Activated CD8-positive, alpha-beta T cell treated with anti-CD3 and anti-CD28 coated beads, Interleukin-2, amount 10 ng/mL, durations not matched to agents 7 days and 5 days (primary cell): ENCODE data around the gene BCKDK. TPM values are rescaled to one million over a fixed set of nuclear protein-coding genes. Genes with fewer than 3 reads are reported as not detected.

ENCODE experiments used
- ATAC-seq: fragments of 150-1000 bp; cut with Tn5 transposase; one replicate; pipeline ENCODE4 v1.10.0; 2021; ENCODE audit warnings: moderate library complexity
- CTCF ChIA-PET: fragments of 350-600 bp; sonication (Branson Sonifier 250); formaldehyde crosslinking; loops from one replicate; lab custom pipeline; 2021; ENCODE audit warnings: antibody characterized with exemption; lab: Charles Lee
- POLR2A ChIA-PET: fragments of 350-600 bp; sonication (Branson Sonifier 250); formaldehyde crosslinking; loops from one replicate; lab custom pipeline; 2021; ENCODE audit warnings: antibody characterized with exemption; lab: Charles Lee
- DNase-seq: peaks from one replicate; pipeline ENCODE4 v3.0.0-alpha.2; 2020
- H3K27ac Mint-ChIP-seq: one replicate; pipeline ENCODE4 v1.8.0; 2021; ENCODE audit warnings: mild to moderate bottlenecking, mixed read lengths
- H3K27me3 Mint-ChIP-seq: one replicate; pipeline ENCODE4 v1.8.0; 2021; ENCODE audit warnings: low read depth, mixed read lengths
- H3K36me3 Mint-ChIP-seq: one replicate; pipeline ENCODE4 v1.8.0; 2021; ENCODE audit warnings: low read depth, mixed read lengths
- H3K4me1 Mint-ChIP-seq: one replicate; pipeline ENCODE4 v1.8.0; 2021; ENCODE audit warnings: low read depth, mixed read lengths
- H3K4me3 Mint-ChIP-seq: one replicate; pipeline ENCODE4 v1.8.0; 2021; ENCODE audit warnings: mild to moderate bottlenecking, mixed read lengths
- H3K9me3 Mint-ChIP-seq: one replicate; pipeline ENCODE4 v1.8.0; 2022; ENCODE audit warnings: mixed read lengths; ENCODE audit not compliant: insufficient read depth
- total RNA-seq, 2 experiments: library from RNA; stranded (reverse); gene quantifications; one replicate each; pipeline ENCODE4 v1.2.3, GENCODE V29; 2021

The BCKDK gene
- total RNA-seq, 2 experiments from 2014 or later = 38.9 TPM

DNA sequence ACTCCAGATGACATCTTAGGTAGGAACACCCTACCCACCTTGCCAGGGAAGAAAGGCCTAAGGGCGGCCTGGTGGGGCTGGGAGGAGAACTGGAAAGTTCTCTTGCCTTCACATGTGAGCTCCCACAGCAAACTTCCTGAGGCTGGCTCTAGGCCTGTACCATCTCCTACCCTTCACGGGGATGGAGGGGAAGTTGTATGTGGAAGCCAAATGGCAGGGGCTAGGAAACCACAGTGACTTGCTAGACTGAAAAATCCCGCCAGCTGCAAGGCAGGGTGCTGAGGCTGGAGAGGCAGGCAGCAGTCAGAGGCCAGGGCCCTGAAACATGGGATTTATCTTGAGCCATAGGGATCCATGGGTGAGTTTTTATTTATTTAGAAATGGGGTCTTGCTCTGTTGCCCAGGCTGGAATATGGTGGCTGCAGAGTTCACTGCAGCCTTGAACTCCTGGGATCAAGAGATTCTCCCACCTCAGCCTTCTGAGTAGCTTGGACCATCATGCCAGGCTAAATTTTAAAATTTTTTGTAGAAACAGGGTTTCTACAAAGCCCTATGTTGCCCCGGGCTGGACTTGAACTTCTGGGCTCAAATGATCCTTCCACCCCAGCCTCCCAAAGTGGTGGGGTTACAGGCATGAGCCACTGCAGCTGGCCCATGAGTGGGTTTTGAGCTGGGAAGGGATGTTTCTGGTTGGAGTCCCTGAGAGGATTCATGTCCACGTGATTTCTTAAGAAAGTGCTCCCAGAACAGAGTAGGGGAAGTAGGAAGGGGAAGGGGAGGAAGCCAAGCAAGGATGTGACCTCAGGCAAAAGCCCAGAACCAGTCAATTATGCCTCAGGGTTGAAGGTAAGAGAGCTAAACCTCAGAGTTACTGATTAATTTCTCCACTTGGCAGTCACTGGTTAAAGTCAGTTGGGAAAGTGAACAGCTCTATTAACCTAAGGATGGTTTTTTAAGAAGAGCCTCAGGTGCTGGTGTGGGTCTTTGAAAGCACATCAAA, 5.2 kb downstream of the BCKDK start:
- H3K4me3 Mint-ChIP-seq = no peak overlapping the region
- CTCF ChIA-PET = interaction anchor here (0.7 to 1.7 kb wide), 2 partner anchors 29 to 119 kb away, joined by 3 to 7 read pairs; no protein-coding TSS in a partner anchor
- ATAC-seq (no peak), DNase-seq (no peak)
- POLR2A ChIA-PET = no interaction called here
- no peaks in the 10 kb centered on the region for H3K27me3 Mint-ChIP-seq
- peak overlapping the region; percentile 55 for H3K27ac Mint-ChIP-seq
- H3K4me1 Mint-ChIP-seq = peaks cover 35% of the 10 kb centered on the region
- no peaks in the 10 kb centered on the region for H3K9me3 Mint-ChIP-seq
- peaks cover 32% of the 10 kb centered on the region for H3K36me3 Mint-ChIP-seq

DNA sequence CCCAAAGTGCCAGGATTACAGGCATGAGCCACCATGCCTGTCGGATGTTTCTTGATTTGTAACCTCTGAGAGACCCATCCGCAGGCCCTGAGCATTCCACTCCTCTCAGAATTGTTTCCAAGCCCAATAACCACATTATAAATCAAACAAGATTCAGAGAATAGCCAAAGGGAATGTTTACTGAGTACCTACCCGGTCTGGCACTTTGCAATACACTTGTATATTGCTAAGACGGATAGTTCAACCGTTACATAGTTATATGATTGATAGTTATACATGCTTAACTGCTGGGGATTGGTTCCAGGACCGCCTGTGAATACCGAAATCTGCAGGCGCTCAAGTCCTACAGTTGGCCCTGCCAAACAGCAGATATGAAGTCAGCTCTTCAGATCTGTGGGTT, 6.3 kb downstream of the BCKDK start:
- ChIA-PET CTCF (interaction anchor here (1.7 kb wide), 1 partner anchor 28 kb away, joined by 7 read pairs; no protein-coding TSS in a partner anchor), POLR2A (no interaction called here)
- Mint-ChIP-seq H3K4me3 (no peak overlapping the region), H3K4me1 (peaks cover 38% of the 10 kb centered on the region), H3K9me3 (no peaks in the 10 kb centered on the region), H3K27ac (peak overlapping the region; percentile 65), H3K27me3 (no peaks in the 10 kb centered on the region), H3K36me3 (peaks cover 33% of the 10 kb centered on the region)
- ATAC-seq (no peak), DNase-seq (no peak)

DNA sequence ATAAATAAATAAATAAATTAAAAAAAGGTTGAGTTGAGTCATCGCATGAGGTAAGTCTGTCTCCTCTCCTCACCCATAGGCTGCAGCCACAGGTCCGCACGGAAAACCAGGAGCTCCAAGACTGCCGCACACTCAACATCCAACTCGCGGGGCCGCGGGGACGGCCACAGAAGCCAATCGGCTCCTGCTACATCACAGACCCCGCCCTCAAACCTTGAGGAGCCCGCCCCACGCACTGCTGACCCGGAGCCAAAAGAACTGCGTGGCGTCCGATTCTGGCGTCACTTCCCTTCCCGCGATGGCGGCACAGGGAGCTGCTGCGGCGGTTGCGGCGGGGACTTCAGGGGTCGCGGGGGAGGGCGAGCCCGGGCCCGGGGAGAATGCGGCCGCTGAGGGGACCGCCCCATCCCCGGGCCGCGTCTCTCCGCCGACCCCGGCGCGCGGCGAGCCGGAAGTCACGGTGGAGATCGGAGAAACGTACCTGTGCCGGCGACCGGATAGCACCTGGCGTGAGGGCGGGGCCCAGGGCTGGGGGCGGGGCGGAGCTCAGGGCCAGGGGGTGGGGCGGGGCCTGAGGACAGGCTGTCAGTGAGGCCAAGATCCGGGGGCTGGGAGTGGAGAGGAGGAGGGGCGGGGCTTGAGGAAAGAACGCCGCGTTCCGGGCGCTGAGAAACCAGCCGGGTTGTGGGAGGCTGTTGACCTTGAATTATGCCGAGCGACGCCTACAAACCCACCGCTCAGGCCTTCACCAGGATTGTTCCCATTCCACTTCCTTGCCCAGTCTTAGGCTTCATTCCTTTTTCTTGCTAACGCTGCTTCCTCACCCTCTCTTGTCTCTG, 9.4 kb downstream of the BCKDK start, which contains the start of gene KAT8:
Gene KAT8, plus strand, starts transcription at position 281 of the 839 bp plus-strand sequence. Its CDS starts 18 bp downstream, at position 299.
- Mint-ChIP-seq H3K4me3 (peak within 1 kb of the TSS; percentile 85), H3K9me3 (no peaks in the 10 kb centered on the region), H3K27ac (peak within 1 kb of the TSS; percentile 87), H3K27me3 (no peaks in the 10 kb centered on the region), H3K4me1 (peaks cover 26% of the 10 kb centered on the region), H3K36me3 (peaks cover 33% of the 10 kb centered on the region)
- ChIA-PET CTCF (interaction anchor here (0.6 to 7.2 kb wide), 10 partner anchors 11 to 343 kb away, joined by 3 to 53 read pairs (median 3); partner anchors contain the start of genes ARMC5, ZNF646 and ZNF668), POLR2A (interaction anchor here (0.6 to 2.2 kb wide), 20 partner anchors 10 to 351 kb away, joined by 3 to 23 read pairs (median 4); partner anchors contain the start of genes ARMC5, BCKDK, FUS and HSD3B7)
- ATAC-seq (peak; percentile 95), DNase-seq (peak; percentile 99)

GRCh38 chr16:31118223-31119155, 10.3 kb downstream of the BCKDK start:
- POLR2A ChIA-PET = interaction anchor here (0.6 to 2.2 kb wide), 10 partner anchors 9 to 85 kb away, joined by 3 to 23 read pairs (median 4); partner anchors contain the start of genes BCKDK, FUS, PRSS8 and STX4
- Mint-ChIP-seq H3K4me3 (peak overlapping the region; percentile 85), H3K27ac (peak overlapping the region; percentile 76), H3K27me3 (no peaks in the 10 kb centered on the region), H3K9me3 (no peaks in the 10 kb centered on the region), H3K36me3 (peaks cover 31% of the 10 kb centered on the region), H3K4me1 (peaks cover 23% of the 10 kb centered on the region)
- CTCF ChIA-PET = interaction anchor here (1.0 to 7.2 kb wide), 6 partner anchors 10 to 326 kb away, joined by 3 to 53 read pairs (median 3); no protein-coding TSS in a partner anchor
- no peak for DNase-seq
- no peak for ATAC-seq

DNA sequence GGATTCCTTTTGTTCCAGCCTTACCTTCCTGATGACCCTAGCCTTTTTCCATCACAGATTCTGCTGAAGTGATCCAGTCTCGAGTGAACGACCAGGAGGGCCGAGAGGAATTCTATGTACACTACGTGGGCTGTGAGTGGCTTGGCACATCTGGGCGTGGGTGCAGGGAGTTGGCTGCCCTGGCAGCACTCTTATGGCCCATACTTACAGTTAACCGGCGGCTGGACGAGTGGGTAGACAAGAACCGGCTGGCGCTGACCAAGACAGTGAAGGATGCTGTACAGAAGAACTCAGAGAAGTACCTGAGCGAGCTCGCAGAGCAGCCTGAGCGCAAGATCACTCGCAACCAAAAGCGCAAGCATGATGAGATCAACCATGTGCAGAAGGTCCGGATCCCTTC, 11.9 kb downstream of the BCKDK start:
- Mint-ChIP-seq H3K4me1 (peaks cover 14% of the 10 kb centered on the region), H3K9me3 (no peaks in the 10 kb centered on the region), H3K27ac (no peak overlapping the region), H3K4me3 (no peak overlapping the region), H3K36me3 (peaks cover 28% of the 10 kb centered on the region), H3K27me3 (no peaks in the 10 kb centered on the region)
- CTCF ChIA-PET = interaction anchor here (7.2 kb wide), 1 partner anchor 21 kb away, joined by 53 read pairs; no protein-coding TSS in a partner anchor
- no peak for ATAC-seq
- POLR2A ChIA-PET = interaction anchor here (1.3 kb wide), 2 partner anchors 46 to 60 kb away, joined by 5 to 6 read pairs; partner anchors contain the start of genes FUS, ZNF646 and ZNF668
- DNase-seq = no peak

GRCh38 chr16:31125844-31126243, 17.7 kb downstream of the BCKDK start:
- Mint-ChIP-seq H3K9me3 (no peaks in the 10 kb centered on the region), H3K27ac (no peak overlapping the region), H3K4me3 (no peak overlapping the region), H3K27me3 (no peaks in the 10 kb centered on the region), H3K4me1 (peaks cover 5% of the 10 kb centered on the region), H3K36me3 (peaks cover 30% of the 10 kb centered on the region)
- CTCF ChIA-PET = no interaction called here
- no peak for DNase-seq
- ATAC-seq = no peak
- POLR2A ChIA-PET = no interaction called here

DNA sequence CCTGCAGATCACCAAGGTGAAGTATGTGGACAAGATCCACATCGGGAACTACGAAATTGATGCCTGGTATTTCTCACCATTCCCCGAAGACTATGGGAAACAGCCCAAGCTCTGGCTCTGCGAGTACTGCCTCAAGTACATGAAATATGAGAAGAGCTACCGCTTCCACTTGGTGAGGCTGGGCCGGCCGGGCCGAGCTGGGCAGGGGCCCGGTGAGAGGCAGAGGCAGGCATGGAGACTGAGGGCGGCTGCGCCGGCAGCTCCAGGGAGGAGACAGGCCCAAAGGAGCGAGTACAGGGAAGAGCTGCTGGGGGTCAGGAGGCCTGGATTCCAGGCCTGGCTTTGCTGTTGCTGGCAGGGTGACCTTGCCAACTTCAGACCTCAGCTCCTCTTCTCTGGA, 19.0 kb downstream of the BCKDK start:
- Mint-ChIP-seq H3K9me3 (no peaks in the 10 kb centered on the region), H3K4me1 (peaks cover 5% of the 10 kb centered on the region), H3K36me3 (peaks cover 24% of the 10 kb centered on the region), H3K4me3 (no peak overlapping the region), H3K27ac (peak overlapping the region; percentile 43), H3K27me3 (no peaks in the 10 kb centered on the region)
- ChIA-PET CTCF (interaction anchor here (1.5 kb wide), 1 partner anchor 15 kb away, joined by 8 read pairs; no protein-coding TSS in a partner anchor), POLR2A (interaction anchor here (0.5 to 1.9 kb wide), 4 partner anchors 8 to 53 kb away, joined by 3 to 6 read pairs (median 4); partner anchors contain the start of genes FUS and KAT8)
- DNase-seq (no peak), ATAC-seq (no peak)

GRCh38 chr16:31128711-31129567, 20.8 kb downstream of the BCKDK start:
- H3K27ac Mint-ChIP-seq = peak overlapping the region; percentile 76
- CTCF ChIA-PET = interaction anchor here (1.1 to 3.2 kb wide), 2 partner anchors 10 to 13 kb away, joined by 3 to 16 read pairs; no protein-coding TSS in a partner anchor
- no peaks in the 10 kb centered on the region for H3K9me3 Mint-ChIP-seq
- POLR2A ChIA-PET = interaction anchor here (0.6 to 1.9 kb wide), 2 partner anchors 7 to 11 kb away, joined by 3 to 6 read pairs; partner anchors contain the start of gene KAT8
- H3K4me1 Mint-ChIP-seq = peaks cover 5% of the 10 kb centered on the region
- ATAC-seq (no peak), DNase-seq (no peak)
- no peak overlapping the region for H3K4me3 Mint-ChIP-seq
- H3K27me3 Mint-ChIP-seq = no peaks in the 10 kb centered on the region
- H3K36me3 Mint-ChIP-seq = peaks cover 22% of the 10 kb centered on the region

- Mint-ChIP-seq H3K27me3 (no peaks in the 10 kb centered on the region), H3K4me1 (peaks cover 5% of the 10 kb centered on the region), H3K9me3 (no peaks in the 10 kb centered on the region), H3K36me3 (peaks cover 22% of the 10 kb centered on the region), H3K4me3 (no peak overlapping the region), H3K27ac (no peak overlapping the region)
- ATAC-seq = no peak
- no peak for DNase-seq
- ChIA-PET POLR2A (interaction anchor here (0.6 to 1.3 kb wide), 2 partner anchors 8 to 50 kb away, joined by 3 read pairs; partner anchors contain the start of gene FUS), CTCF (interaction anchor here (3.2 kb wide), 1 partner anchor 13 kb away, joined by 16 read pairs; no protein-coding TSS in a partner anchor)
Measured at GRCh38 chr16:31129568-31130335, 21.6 kb downstream of the BCKDK start.
